Cardiac muscle cell (in vitro differentiated cells and primary cell): ENCODE measurements around the gene RNF168. TPM values are rescaled to one million over a fixed set of nuclear protein-coding genes. Genes with fewer than 3 reads are reported as not detected.
"Not testable (repeated sequence)": the region's sequence is repeated elsewhere in the genome, so short reads cannot be mapped to it uniquely, and the experiment has no call there.

Experiments used
- DNase-seq, 2 donors: peaks; one replicate each; pipeline versions ENCODE4 v3.0.0 to v3.0.0-alpha.2; 2010 to 2017; ENCODE audit warnings: low read depth in 1 of 2, low spot score in 1 of 2
- H3K27ac ChIP-seq: fragments of 200-600 bp; sonication (generic); 2 replicates; pipeline ENCODE4 v1.5.1; 2016
- H3K27me3 ChIP-seq: fragments of 200-600 bp; sonication (generic); 2 replicates; pipeline ENCODE4 v1.6.0; 2016; ENCODE audit warnings: control low read depth
- H3K36me3 ChIP-seq: fragments of 200-600 bp; sonication (generic); 2 replicates; pipeline ENCODE4 v1.5.1; 2016; ENCODE audit warnings: control low read depth
- H3K4me1 ChIP-seq: fragments of 200-600 bp; sonication (generic); 2 replicates; pipeline ENCODE4 v1.8.1; 2017; ENCODE audit warnings: low read depth, mild to moderate bottlenecking, mixed run types
- H3K4me3 ChIP-seq: fragments of 200-600 bp; sonication (generic); 2 replicates; pipeline ENCODE4 v1.5.1; 2016; ENCODE audit warnings: mild to moderate bottlenecking
- H3K9me3 ChIP-seq: fragments of 200-600 bp; sonication (generic); 2 replicates; pipeline ENCODE4 v1.5.1; 2017; ENCODE audit warnings: low read depth, mild to moderate bottlenecking, control low read depth
- CTCF ChIP-seq: IDR thresholded peaks from 2 replicates; pipeline ENCODE4 v1.5.1; 2012; ENCODE audit warnings: low read depth, mild to moderate bottlenecking, low read length
- polyA plus RNA-seq: library from polyadenylated mRNA; unstranded; fragments of >200 nt; fragmentation: Nextera tagmentation; extraction: Ambion mirVana; gene quantifications from 2 replicates; pipeline ENCODE4 v1.2.1, GENCODE V29; 2016
- total RNA-seq: library from RNA; depleted of rRNA; stranded (reverse); fragments of >200 nt; gene quantifications from 2 replicates; pipeline ENCODE4 v1.2.3, GENCODE V29; 2016

Gene RNF168
- total and polyA plus RNA-seq, 2 experiments from 2014 or later, result 9.9 to 19.0 TPM

GRCh38 chr3:196423044-196423781 lies 80.4 kb downstream of the RNF168 start:
- DNase-seq, result peak; percentile 36 to 46
- H3K36me3 ChIP-seq, result peaks cover 3% of the 10 kb centered on the region
- TF ChIP-seq CTCF, result no peak
- H3K27ac ChIP-seq, result peak overlapping the region; percentile 74
- H3K9me3 ChIP-seq, result no peaks in the 10 kb centered on the region
- no peaks in the 10 kb centered on the region for H3K27me3 ChIP-seq
- no peak overlapping the region for H3K4me3 ChIP-seq
- H3K4me1 ChIP-seq, result peaks cover 7% of the 10 kb centered on the region

DNA sequence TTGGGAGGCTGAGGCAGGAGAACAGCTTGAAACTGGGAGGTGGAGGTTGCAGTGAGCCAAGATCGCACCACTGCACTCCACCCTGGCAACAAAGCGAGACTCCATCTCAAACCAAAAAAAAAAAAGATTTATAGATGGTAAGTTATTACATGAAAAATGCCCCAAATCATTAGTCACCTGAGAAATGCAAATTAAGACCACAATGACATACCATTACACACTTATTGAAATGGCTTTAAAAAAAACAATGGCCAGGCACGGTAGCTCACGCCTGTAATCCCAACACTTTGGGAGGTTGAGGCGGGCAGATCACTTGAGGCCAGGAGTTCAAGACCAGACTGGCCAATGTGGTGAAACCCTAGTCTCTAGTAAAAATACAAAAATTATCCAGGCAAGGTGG lies 81.9 kb downstream of the RNF168 start:
- DNase-seq, H3K36me3 ChIP-seq, H3K9me3 ChIP-seq, H3K4me3 ChIP-seq, H3K4me1 ChIP-seq, H3K27me3 ChIP-seq, H3K27ac ChIP-seq: not testable (repeated sequence)

GRCh38 chr3:196419386-196419785 lies 84.2 kb downstream of the RNF168 start:
- Histone ChIP-seq H3K4me3 (no peak overlapping the region), H3K27me3 (no peaks in the 10 kb centered on the region), H3K36me3 (no peaks in the 10 kb centered on the region), H3K9me3 (no peaks in the 10 kb centered on the region), H3K4me1 (peaks cover 7% of the 10 kb centered on the region), H3K27ac (no peak overlapping the region)
- no peak for DNase-seq
- TF ChIP-seq CTCF, result no peak

Other genes with a start within 250 kb of the RNF168 start
- gene PCYT1A, start 216.0 kb downstream of the RNF168 start, total RNA-seq, result 55.2 and 66.5 TPM in 2 replicates
- gene PCYT1A, start 216.0 kb downstream of the RNF168 start, polyA plus RNA-seq, result 23.6 and 30.6 TPM in 2 replicates
- 24.6 and 38.7 TPM in 2 replicates for gene DYNLT2B, start 185.5 kb downstream of the RNF168 start, total RNA-seq
- gene DYNLT2B, start 185.5 kb downstream of the RNF168 start, polyA plus RNA-seq, result 81.7 and 86.5 TPM in 2 replicates
- not detected in 2 replicates for gene TM4SF19, start 165.4 kb downstream of the RNF168 start, total RNA-seq
- not detected in 2 replicates for gene TM4SF19, start 165.4 kb downstream of the RNF168 start, polyA plus RNA-seq
- gene UBXN7, start 71.3 kb downstream of the RNF168 start, total RNA-seq, result 10.4 and 27.7 TPM in 2 replicates
- 33.1 and 49.0 TPM in 2 replicates for gene UBXN7, start 71.3 kb downstream of the RNF168 start, polyA plus RNA-seq
- 0.45 and 0.99 TPM in 2 replicates for gene SMCO1, start 11.6 kb upstream of the RNF168 start, total RNA-seq
- 1.7 and 2.3 TPM in 2 replicates for gene SMCO1, start 11.6 kb upstream of the RNF168 start, polyA plus RNA-seq
- gene WDR53, start 64.8 kb upstream of the RNF168 start, total RNA-seq, result 8.9 and 10.3 TPM in 2 replicates
- 9.5 and 11.2 TPM in 2 replicates for gene WDR53, start 64.8 kb upstream of the RNF168 start, polyA plus RNA-seq
- gene FBXO45, start 64.9 kb upstream of the RNF168 start, total RNA-seq, result 4.7 and 5.9 TPM in 2 replicates
- 9.1 TPM in 2 replicates for gene FBXO45, start 64.9 kb upstream of the RNF168 start, polyA plus RNA-seq
- gene NRROS, start 135.9 kb upstream of the RNF168 start, total RNA-seq, result 1.3 and 1.6 TPM in 2 replicates
- not detected in 2 replicates for gene NRROS, start 135.9 kb upstream of the RNF168 start, polyA plus RNA-seq
- gene CEP19, start 208.5 kb upstream of the RNF168 start, total RNA-seq, result 2.9 and 5.0 TPM in 2 replicates
- gene CEP19, start 208.5 kb upstream of the RNF168 start, polyA plus RNA-seq, result 8.2 and 9.3 TPM in 2 replicates
- gene PIGX, start 208.6 kb upstream of the RNF168 start, total RNA-seq, result 21.7 and 61.3 TPM in 2 replicates
- 54.5 and 61.2 TPM in 2 replicates for gene PIGX, start 208.6 kb upstream of the RNF168 start, polyA plus RNA-seq
- gene PAK2, start 236.1 kb upstream of the RNF168 start, total RNA-seq, result 19.1 and 48.6 TPM in 2 replicates
- 18.5 and 35.4 TPM in 2 replicates for gene PAK2, start 236.1 kb upstream of the RNF168 start, polyA plus RNA-seq